OCI-LY1 (cell line): ENCODE data around the gene FNTB.

ENCODE experiments used
- H2AFZ ChIP-seq: fragments of 200-600 bp; sonication (generic), shearing (Covaris generic); 2 replicates; pipeline ENCODE4 v1.6.0; 2014; ENCODE audit warnings: antibody characterized with exemption, mild to moderate bottlenecking, low read length
- H3F3A ChIP-seq: fragments of 200-600 bp; sonication (generic), shearing (Covaris generic); 2 replicates; pipeline ENCODE4 v1.6.0; 2014; ENCODE audit warnings: mild to moderate bottlenecking, antibody characterized with exemption, low read length, moderate library complexity; ENCODE audit not compliant: insufficient read depth
- H3K27ac ChIP-seq: fragments of 200-600 bp; sonication (generic); 2 replicates; pipeline ENCODE4 v1.5.1; 2014; ENCODE audit warnings: low read length, mixed run types, mild to moderate bottlenecking, low read depth; ENCODE audit not compliant: poor library complexity, severe bottlenecking
- H3K27me3 ChIP-seq: fragments of 200-600 bp; sonication (generic); 2 replicates; pipeline ENCODE4 v1.6.0; 2014; ENCODE audit warnings: antibody characterized with exemption, mild to moderate bottlenecking, low read length, moderate library complexity; ENCODE audit not compliant: insufficient read depth
- H3K36me3 ChIP-seq: fragments of 200-600 bp; sonication (generic); 2 replicates; pipeline ENCODE4 v1.6.1; 2014; ENCODE audit warnings: mild to moderate bottlenecking, antibody characterized with exemption, low read length, moderate library complexity, mixed read lengths; ENCODE audit not compliant: insufficient read depth
- H3K4me1 ChIP-seq: fragments of 200-600 bp; sonication (generic); 2 replicates; pipeline ENCODE4 v1.5.1; 2014; ENCODE audit warnings: mild to moderate bottlenecking, low read length, moderate library complexity; ENCODE audit not compliant: insufficient read depth, severe bottlenecking
- H3K4me2 ChIP-seq: fragments of 200-600 bp; sonication (generic), shearing (Covaris generic); 2 replicates; pipeline ENCODE4 v1.6.1; 2014; ENCODE audit warnings: low read length
- H3K4me3 ChIP-seq: fragments of 200-600 bp; sonication (generic); 2 replicates; pipeline ENCODE4 v1.5.1; 2014; ENCODE audit warnings: low read length, low read depth, mild to moderate bottlenecking, mixed read lengths; ENCODE audit not compliant: poor library complexity, severe bottlenecking
- H3K79me2 ChIP-seq: fragments of 200-600 bp; shearing (Covaris generic); 2 replicates; pipeline ENCODE4 v1.6.1; 2016; ENCODE audit warnings: mixed run types, low read length, mixed read lengths; ENCODE audit not compliant: insufficient read depth
- H3K9ac ChIP-seq: fragments of 200-600 bp; sonication (generic), shearing (Covaris generic); 2 replicates; pipeline ENCODE4 v1.6.1; 2014; ENCODE audit warnings: mild to moderate bottlenecking, low read length, mixed read lengths
- H3K9me2 ChIP-seq: fragments of 200-600 bp; sonication (generic), shearing (Covaris generic); 2 replicates; pipeline ENCODE4 v1.6.1; 2014; ENCODE audit warnings: low read depth, mild to moderate bottlenecking, low read length, mixed read lengths
- H3K9me3 ChIP-seq: fragments of 200-600 bp; shearing (Covaris generic); 2 replicates; pipeline ENCODE4 v1.6.1; 2014; ENCODE audit warnings: low read length, mixed read lengths
- H4K20me1 ChIP-seq: fragments of 200-600 bp; sonication (generic), shearing (Covaris generic); 2 replicates; pipeline ENCODE4 v1.6.0; 2016; ENCODE audit warnings: mild to moderate bottlenecking, low read length; ENCODE audit not compliant: insufficient read depth
- EZH2 ChIP-seq: fragments of 200-600 bp; sonication (generic), shearing (Covaris generic); IDR thresholded peaks from 2 replicates; pipeline ENCODE4 v1.8.0; 2017; ENCODE audit warnings: borderline replicate concordance, mixed run types, mild to moderate bottlenecking, antibody characterized with exemption, low read length, moderate library complexity, mixed read lengths
- TF ChIP-seq, protein P1 (sequence below): fragments of 200-600 bp; sonication (generic), shearing (Covaris generic); IDR thresholded peaks from 2 replicates; pipeline ENCODE4 v1.5.1; 2017; ENCODE audit warnings: mild to moderate bottlenecking, antibody characterized with exemption, low read length, moderate library complexity, mixed read lengths

FNTB gene

DNA sequence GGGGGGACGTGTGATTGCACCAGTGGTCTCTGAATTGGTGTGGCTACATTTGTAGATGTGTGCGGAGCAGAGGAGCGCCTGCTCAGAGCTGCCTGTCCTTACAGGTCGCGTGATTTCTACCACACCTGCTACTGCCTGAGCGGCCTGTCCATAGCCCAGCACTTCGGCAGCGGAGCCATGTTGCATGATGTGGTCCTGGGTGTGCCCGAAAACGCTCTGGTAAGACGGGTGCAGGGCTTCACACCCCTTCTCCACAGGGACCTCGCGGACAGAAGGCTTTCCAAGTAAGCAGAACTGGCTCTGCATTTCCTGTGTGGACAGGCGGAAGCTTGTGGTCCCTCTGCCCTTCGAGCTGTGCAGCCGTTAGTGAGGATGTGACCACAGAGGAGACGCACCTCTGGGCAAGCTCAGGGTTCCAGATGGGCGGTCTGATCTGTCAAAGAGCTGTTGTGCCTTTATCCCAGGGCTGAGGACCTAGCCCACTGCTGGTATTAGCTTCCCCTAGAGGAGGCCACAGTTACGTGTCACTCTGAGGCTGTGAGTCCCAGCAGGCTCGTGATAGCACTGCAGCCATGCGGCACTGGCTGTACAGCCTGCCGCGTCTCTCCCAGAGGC, 67.9 kb downstream of the FNTB start:
- H3K4me1 ChIP-seq: no peaks in the 10 kb centered on the region
- H4K20me1 ChIP-seq: no peaks in the 10 kb centered on the region
- no peaks in the 10 kb centered on the region for H3K9me2 ChIP-seq
- no peak overlapping the region for H3K4me3 ChIP-seq
- peaks cover 19% of the 10 kb centered on the region; the same call in 1 of the 2 replicates for H3K36me3 ChIP-seq
- H3K4me2 ChIP-seq: no peak overlapping the region
- no peaks in the 10 kb centered on the region for H3F3A ChIP-seq
- H3K79me2 ChIP-seq: no peaks in the 10 kb centered on the region
- H3K9ac ChIP-seq: no peak overlapping the region
- no peak overlapping the region for H2AFZ ChIP-seq
- no peak for TF ChIP-seq EZH2
- TF ChIP-seq, protein P1, sequence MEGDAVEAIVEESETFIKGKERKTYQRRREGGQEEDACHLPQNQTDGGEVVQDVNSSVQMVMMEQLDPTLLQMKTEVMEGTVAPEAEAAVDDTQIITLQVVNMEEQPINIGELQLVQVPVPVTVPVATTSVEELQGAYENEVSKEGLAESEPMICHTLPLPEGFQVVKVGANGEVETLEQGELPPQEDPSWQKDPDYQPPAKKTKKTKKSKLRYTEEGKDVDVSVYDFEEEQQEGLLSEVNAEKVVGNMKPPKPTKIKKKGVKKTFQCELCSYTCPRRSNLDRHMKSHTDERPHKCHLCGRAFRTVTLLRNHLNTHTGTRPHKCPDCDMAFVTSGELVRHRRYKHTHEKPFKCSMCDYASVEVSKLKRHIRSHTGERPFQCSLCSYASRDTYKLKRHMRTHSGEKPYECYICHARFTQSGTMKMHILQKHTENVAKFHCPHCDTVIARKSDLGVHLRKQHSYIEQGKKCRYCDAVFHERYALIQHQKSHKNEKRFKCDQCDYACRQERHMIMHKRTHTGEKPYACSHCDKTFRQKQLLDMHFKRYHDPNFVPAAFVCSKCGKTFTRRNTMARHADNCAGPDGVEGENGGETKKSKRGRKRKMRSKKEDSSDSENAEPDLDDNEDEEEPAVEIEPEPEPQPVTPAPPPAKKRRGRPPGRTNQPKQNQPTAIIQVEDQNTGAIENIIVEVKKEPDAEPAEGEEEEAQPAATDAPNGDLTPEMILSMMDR: no peak
- no peak overlapping the region for H3K27ac ChIP-seq
- H3K9me3 ChIP-seq: no peaks in the 10 kb centered on the region
- H3K27me3 ChIP-seq: no peaks in the 10 kb centered on the region

DNA sequence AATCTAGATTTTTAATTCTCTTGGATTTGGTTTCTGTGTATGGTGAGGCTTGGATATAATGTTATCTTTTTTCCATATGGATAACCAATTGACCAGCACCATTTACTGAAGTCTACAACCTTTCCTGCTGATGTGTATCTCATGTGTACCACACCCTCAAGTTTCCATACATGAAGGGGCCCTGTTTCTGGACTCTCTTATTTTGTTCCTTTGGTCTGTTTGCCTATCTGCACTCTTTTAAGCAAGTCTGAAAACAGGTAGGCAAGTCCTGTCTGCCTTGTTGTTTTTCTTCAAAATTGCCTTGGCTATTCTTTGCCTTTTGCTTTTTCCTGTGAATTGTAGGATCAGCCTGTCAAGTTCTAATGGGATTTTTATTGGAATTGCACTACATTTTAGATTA, 71.0 kb downstream of the FNTB start:
- Histone ChIP-seq H3F3A (no peaks in the 10 kb centered on the region), H2AFZ (no peak overlapping the region), H3K4me1 (no peaks in the 10 kb centered on the region), H3K27me3 (no peaks in the 10 kb centered on the region), H3K9ac (no peak overlapping the region), H3K9me3 (no peaks in the 10 kb centered on the region), H3K4me2 (no peak overlapping the region), H3K4me3 (no peak overlapping the region), H4K20me1 (no peaks in the 10 kb centered on the region), H3K9me2 (no peaks in the 10 kb centered on the region), H3K36me3 (peaks cover 38% of the 10 kb centered on the region), H3K79me2 (no peaks in the 10 kb centered on the region), H3K27ac (no peak overlapping the region)
- TF ChIP-seq, protein P1: no peak

DNA sequence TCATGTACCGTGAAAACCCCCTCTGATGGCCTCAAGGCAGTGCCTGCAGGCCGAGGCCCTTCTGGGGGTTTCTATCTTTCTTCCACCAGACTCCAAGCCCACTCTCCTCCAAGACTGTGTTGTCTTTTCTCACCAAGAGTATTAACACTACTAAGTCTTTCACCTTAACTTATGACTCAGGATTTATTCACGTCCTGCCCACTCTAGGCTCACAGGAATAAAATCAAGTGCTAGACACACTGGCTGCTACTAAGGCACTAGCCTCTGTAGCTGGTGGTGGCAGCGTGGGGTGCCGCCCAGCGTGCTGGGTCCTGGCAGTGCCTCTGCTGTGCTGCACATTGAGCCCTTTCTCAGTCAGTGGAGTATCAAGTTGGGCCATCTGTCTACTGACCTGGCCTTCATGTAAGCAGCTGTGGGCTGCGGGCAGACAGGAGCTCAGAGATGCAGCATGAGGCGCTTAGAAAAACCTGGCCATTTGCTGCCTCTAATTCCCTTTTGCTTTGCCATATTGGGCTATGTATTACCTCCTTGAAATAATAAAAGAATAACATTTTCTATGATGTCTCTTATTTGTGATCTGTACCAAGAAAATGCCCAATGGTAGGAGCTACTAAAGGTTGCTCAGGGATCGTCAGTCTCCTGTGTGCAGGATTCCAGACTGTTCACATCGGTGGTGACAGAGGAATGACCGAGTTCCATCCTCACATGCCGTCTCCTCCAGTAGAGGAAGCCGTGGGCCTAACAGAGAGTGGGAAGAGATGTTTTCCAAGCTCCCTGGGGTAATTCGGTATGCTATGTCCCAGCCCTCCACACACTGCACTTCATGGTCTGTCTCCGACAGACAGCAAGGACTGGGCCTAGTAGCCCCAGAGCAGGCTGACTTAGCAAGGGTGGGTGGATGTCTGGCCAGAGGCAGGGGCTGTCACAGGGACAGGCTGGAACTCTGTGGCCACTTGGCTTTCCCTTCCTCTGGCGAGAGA, 75.7 kb downstream of the FNTB start:
- no peak for TF ChIP-seq EZH2
- TF ChIP-seq, protein P1: no peak
- Histone ChIP-seq H3K9ac (no peak overlapping the region), H3K36me3 (peaks cover 51% of the 10 kb centered on the region)

More for the DNA sequence above, 75.7 kb downstream of the FNTB start:
- H3F3A ChIP-seq: no peaks in the 10 kb centered on the region
- H3K9me3 ChIP-seq: no peaks in the 10 kb centered on the region
- no peak overlapping the region for H3K27ac ChIP-seq
- H3K4me1 ChIP-seq: no peaks in the 10 kb centered on the region
- H3K4me3 ChIP-seq: no peak overlapping the region
- no peaks in the 10 kb centered on the region for H3K9me2 ChIP-seq
- H3K4me2 ChIP-seq: no peak overlapping the region
- H2AFZ ChIP-seq: no peak overlapping the region
- H4K20me1 ChIP-seq: no peaks in the 10 kb centered on the region
- no peaks in the 10 kb centered on the region for H3K27me3 ChIP-seq
- H3K79me2 ChIP-seq: no peaks in the 10 kb centered on the region
